M059J (cell line): ENCODE results near the gene DDX56. TPM values are rescaled to one million over a fixed set of nuclear protein-coding genes. Genes with fewer than 3 reads are reported as not detected.

ENCODE experiments used
- DNase-seq: peaks from one replicate; pipeline ENCODE4 v3.0.0-alpha.2; 2012; ENCODE audit warnings: low read depth
- total RNA-seq: library from RNA; depleted of rRNA; stranded (reverse); fragments of >200 nt; shearing (Covaris generic); gene quantifications from 2 replicates; pipeline ENCODE4 v1.2.3, GENCODE V29; 2014

The DDX56 gene
- total RNA-seq, 1 experiment from 2014 or later, result 68.6 TPM

DNA sequence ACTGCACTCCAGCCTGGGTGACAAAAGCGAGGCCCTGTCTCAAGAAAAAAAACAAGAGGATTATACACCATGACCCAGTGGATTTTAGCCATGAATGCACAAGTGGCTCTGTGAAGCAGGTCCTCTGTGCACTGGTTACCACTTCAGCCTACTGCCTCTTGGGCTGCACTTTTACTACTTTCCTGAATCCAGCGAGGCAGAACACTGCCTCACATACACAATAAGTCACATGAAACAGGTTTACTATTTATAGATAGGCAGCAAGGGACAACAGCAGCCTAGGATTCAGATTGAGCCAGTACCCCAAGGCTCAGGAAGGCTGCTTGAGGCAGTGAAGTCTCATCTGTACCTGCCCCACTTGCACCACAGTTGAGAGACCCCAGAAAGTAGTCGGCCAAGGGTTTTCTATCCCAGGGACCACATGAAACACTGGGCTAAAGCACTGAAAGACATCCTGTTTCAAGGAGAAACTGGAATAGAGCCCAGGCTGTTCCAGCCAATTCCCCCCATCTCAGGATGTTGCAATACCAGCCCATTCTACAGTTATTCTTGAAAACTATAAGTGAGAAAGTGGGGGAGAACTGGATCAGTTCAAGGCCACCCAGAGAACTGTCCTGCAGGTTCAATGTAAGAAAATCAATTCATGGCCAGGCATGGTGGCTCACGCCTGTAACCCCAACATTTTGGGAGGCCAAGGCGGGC is 22.4 kb upstream of the DDX56 start:
- DNase-seq, result no peak

DNA sequence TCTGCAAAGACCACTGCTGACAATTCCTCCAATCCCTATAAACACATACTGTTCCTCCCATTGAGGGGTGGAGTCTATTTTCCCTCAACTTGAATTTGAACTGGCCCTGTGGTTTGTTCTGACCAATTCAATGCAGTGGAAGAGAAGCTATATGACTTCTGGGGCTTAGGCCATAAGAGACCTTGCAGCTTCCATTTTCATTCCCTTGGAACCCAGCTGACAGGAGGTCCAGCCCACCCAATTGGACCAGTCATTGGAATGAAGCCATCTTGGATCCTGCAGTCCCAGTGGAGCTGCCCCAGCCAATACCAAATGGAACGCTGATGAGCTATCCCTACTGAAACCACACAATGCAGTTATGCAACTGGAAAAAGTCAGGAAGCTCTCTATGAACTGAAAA is 17.2 kb upstream of the DDX56 start:
- DNase-seq, result no peak

DNA sequence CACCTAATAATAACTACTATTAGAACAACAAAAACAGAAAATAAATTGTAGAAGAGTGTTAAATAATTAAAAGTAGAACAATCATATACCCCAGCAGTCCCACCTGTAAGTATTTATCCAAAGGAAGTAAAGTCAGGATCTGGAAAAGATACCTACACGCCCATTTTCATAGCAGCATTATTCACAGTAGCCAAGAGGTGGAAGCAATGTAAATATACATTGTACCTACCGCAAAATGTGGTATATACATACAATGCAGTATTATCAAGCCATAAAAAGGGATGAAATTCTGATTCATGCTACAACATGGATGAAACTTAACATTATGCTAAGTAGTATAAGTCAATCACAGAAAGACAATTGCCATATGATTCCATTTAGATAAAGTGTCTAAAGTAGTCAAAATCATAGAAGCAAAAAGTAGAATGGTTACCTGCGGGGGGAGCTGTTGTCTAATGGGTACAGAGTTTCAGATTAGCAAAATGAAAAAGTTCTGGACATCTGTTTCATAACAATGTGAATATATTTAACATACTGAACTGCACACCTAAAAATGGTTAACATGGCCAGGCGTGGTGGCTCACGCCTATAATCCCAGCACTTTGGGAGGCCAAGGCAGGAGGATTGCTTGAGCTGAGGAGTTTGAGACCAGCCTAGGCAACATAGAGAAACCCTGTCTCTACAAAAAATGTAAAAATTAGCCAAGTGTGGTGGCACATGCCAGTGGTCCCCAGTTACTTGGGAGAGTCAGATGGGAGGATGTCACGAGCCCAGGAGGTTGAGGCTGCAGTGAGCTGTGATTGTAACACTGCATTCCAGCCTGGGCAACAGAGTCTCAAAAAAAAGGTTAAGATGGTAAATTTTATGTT is 14.4 kb upstream of the DDX56 start:
- peak; percentile 69 for DNase-seq

- DNase-seq, result no peak
Observed at GRCh38 chr7:44583146-44583865, 9.6 kb upstream of the DDX56 start.

DNA sequence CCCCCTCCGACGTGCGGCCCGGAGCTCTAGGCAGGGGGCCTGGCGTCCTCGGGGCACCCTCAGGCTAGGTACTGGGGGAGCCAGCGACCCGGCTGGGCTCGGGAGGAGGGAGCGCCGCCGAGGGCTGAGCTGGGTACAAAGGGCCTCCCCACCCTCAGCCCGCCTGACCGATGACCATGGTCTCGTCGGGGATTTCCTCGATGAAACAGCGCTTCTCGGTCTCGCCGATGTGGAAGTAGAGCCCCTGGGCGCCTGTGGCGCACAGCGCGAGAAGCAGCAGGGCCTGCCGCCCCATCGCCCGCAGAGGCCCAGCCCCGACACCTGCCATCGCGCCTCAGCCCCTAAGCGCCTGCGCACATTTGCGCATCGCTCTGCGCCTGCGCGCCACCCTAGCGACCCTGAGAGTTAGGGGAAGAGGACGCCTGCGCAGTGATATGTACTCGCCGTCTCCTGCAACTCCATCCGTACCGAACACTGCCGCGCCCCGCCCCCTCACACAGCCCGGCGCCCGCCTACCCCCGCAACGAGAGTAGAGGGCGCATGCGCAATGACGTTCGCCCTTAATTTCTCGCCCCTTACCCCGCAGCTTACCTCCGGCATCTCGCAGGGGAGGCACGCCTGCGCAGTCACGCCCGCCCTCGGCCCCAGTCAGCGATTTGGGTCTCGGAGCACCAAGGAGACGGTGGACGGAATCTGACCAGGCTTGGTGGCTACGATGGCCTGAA is 8.3 kb upstream of the DDX56 start, which contains the start of gene TMED4:
TMED4 (minus strand) TSS at position 353 of the 725 bp plus-strand sequence; CDS start at position 328, 25 bp downstream.
- DNase-seq, result peak; percentile 98

DNA sequence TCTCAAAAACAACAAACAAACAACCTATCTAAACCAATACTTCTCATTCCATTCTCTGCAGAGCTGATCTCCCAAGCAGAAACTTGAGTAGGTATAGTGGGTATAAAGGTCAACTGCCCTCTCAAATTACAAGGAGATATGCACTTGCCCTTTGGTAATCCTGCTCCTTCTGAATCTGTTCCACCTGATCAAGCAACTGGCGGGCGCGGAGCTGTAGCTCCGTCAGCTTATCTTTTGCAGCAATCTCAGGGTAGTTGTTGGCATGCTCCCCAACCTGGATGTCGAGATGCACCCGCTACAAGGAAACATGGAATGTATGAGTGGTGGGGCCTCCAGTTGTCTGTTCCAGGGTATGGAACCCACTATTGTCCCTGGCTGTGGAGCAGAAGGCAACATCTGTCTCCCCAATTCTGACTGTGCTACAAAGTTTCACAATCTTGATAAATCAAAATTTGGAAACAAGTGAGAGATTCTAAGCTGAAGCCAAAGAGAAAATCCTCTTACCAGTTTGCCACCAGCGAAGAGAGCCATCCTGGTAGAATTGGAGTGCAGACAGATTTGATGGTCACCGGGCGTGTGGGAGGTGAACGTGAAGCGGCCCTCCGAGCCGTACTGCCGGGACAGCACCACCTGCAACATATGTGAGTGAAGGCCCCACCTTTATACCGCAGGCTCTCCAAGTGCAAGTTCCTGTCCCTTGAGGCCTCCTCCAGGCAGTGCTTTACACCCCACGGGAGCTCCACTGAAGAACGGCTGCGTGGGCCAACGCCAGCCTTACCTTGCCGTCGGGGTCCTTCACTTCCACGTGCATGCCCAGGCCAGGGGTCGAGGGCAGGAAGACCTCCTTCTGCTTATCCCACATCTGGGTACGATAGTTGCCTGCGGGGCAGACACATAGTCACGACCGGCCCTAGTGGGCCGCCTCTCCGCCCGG is 7.5 kb upstream of the DDX56 start:
- no peak for DNase-seq

- DNase-seq, result no peak
Observed at GRCh38 chr7:44576228-44576627, 2.5 kb upstream of the DDX56 start.

- no peak for DNase-seq
Observed at GRCh38 chr7:44575054-44575453, 1.3 kb upstream of the DDX56 start.

GRCh38 chr7:44574287-44574872 is 672 bp upstream of the DDX56 start:
- no peak for DNase-seq

- DNase-seq, result no peak
Observed at GRCh38 chr7:44572771-44573170, 937 bp downstream of the DDX56 start.

DNA sequence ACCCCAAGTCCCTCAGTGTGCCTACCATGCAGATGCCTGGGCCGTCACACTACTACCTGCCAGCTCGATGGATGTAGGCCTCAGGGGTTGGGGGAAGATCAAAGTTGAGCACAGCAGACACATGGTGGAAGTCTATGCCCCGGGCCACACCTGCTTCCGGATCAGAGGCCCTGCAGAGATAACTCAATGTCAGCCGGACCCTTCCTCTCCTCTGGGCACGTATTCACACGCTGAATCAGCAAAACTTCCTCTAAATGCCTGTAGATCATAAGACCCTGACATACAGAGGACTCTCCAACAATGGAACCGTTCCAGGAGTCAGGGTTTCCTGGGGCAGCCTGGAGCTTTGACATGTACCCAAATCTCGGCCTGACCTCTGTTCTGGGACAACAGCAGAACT is 3.7 kb downstream of the DDX56 start:
- no peak for DNase-seq

DNA sequence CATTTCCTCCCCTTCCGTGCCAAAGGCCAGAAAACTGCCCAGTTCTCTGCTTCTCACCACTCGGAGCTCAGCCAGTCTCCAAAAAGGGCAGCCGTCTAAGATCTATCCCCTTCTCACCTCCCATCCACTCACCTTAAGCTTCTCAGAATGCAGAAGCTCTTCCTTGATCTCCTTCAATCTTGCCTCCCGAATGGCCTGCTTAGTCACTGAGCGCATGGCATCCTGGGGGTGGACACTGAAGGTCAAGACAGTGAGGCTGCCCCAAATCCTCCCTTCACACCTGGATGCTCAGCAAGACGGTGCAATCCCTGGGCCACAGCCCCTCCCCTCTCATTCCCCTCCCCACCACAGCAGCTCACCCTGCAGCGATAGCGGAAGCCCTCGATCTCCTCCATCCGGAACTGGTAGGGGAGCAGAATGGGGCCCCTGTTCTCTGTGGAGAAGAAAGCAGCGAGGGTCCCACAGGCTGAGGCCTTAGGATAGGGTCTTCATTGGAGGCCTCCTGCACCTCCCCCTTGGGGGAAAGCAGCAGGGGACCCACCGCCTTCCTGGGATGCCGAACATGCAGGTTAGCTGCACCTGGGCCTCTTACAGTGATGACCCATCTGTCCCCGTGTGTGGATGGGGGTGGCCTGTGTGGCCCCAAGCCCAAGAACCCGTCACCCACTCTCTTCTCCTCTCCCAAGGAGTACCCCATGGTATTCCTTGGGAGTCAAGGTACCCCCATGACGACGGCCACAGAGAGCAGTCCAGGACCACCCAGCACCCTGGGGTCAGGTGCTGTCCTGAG is 4.7 kb downstream of the DDX56 start:
- DNase-seq, result no peak

- DNase-seq, result no peak
Observed at GRCh38 chr7:44567884-44568283, 5.8 kb downstream of the DDX56 start.

- no peak for DNase-seq
Observed at GRCh38 chr7:44566680-44567079, 7.0 kb downstream of the DDX56 start.

DNA sequence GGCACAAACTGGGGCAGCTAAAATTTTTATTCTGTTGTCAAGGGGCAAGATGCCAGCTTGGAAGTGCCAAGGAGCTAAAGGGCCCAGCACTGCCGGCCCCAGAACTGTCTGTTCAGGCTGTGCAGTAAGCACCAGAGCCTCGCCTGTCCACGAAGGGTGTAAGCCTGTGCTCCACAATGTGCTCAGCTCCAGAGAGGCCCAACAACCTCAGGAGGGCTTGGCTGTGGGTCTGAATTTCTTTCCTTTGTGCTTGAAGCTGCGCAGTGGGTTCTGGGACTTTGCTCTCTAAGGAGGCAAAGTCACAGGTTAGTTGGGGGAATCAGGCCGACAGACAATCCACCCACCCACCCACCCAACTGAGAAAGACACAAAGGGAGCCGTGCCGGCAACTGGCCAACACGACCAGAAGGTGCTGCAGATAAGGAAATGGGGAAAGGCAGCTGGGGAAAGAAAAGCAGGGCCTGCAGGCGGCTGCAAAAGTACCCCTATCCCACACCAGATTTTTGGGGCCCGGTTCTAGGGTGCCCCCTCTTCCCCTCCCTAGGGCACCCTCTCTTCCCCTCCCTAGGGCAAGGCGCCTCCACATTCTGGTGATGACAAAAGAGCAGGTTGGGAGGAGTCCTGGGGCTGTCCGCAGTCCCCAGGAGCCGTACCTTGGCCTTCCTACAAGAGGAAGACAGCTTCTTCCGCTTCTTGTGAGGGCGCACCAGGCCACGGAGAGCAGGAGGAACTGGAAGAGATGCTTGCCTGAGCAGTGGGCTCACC is 7.7 kb downstream of the DDX56 start:
- DNase-seq, result no peak

DNA sequence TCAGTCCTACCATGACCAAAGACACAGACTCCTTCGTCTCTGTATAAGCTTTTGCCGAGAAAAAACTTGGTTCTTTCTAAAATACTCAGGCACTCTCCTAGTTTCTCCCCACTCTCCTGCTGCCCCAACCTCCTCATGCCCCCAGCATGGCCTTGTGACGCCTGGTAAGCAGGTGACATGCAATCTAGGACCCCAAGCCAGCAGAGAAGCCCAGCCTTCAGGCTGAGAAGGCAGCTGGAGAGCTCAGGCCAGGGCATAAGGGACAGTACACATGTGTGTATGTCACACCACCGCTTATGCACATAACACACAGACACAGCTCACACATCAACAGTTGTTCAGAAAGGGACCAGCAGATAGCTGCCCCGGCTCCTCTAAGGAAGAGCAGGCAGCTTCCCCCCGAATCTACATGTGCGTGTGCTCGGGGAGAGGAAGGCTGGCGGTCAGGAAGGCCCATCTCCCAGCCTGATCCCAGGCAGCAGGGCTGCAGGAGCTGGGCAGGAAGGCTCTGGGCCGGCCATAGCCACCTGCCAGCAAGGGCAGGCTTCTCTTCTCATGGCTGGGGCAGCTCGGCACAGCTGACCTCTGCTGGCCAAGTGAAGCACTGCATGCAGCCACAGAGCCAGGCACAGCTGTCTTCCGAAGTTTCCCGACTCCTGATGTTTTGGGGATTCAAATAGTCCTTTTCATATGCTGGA is 8.5 kb downstream of the DDX56 start:
- peak; percentile 50 for DNase-seq

- DNase-seq, result no peak
Observed at GRCh38 chr7:44564606-44565005, 9.1 kb downstream of the DDX56 start.

DNA sequence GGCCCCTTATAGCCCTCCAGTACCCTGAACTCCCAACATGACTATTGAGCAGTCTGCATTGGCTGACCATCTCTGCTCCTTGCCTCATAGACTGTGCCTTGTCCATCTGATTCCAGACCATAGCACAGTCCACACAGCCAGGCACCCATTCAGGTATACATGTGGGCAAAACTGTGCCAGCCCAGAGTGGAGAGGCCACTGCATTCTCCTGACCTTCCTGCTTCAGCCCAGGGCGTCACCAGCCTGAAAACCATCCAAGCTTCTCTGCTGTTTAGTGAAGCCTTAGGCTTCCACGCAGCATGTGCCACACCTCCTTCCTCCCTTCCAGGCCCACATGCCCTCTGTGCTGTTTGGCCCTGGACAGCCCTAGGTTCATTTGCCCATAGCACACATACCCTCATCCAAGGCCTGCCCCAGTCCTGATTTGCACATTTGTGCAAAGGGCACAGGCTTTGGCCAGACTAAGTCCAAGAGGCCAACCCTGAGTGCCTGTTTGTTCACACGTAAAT is 10.5 kb downstream of the DDX56 start:
- no peak for DNase-seq
